ENCODE data around the gene HPSE2.

The HPSE2 gene

GRCh38 chr10:98613446-98613845, 622.2 kb downstream of the HPSE2 start:
- DNase-seq (ENCODE audit: low spot score): no peak

GRCh38 chr10:98611436-98611835, 624.2 kb downstream of the HPSE2 start:
- DNase-seq (ENCODE audit: low spot score): no peak

GRCh38 chr10:98610836-98611235, 624.8 kb downstream of the HPSE2 start:
- DNase-seq (ENCODE audit: low spot score): no peak

GRCh38 chr10:98610301-98610700, 625.4 kb downstream of the HPSE2 start:
- DNase-seq (ENCODE audit: low spot score): no peak

GRCh38 chr10:98609265-98609664, 626.4 kb downstream of the HPSE2 start:
- DNase-seq (ENCODE audit: low spot score): no peak

GRCh38 chr10:98608411-98608810, 627.2 kb downstream of the HPSE2 start:
- no peak for DNase-seq (ENCODE audit: low spot score)

- no peak for DNase-seq (ENCODE audit: low spot score)
Observed at GRCh38 chr10:98602224-98602623, 633.4 kb downstream of the HPSE2 start.

GRCh38 chr10:98599032-98599610, 636.5 kb downstream of the HPSE2 start:
- DNase-seq (ENCODE audit: low spot score): no peak

GRCh38 chr10:98596404-98596803, 639.2 kb downstream of the HPSE2 start:
- no peak for DNase-seq (ENCODE audit: low spot score)

GRCh38 chr10:98589691-98590090, 646.0 kb downstream of the HPSE2 start:
- no peak for DNase-seq (ENCODE audit: low spot score)

GRCh38 chr10:98589007-98589406, 646.6 kb downstream of the HPSE2 start:
- no peak for DNase-seq (ENCODE audit: low spot score)

- DNase-seq (ENCODE audit: low spot score): no peak
Observed at GRCh38 chr10:98587156-98587837, 648.4 kb downstream of the HPSE2 start.

- DNase-seq (ENCODE audit: low spot score): no peak
Observed at GRCh38 chr10:98586096-98586495, 649.6 kb downstream of the HPSE2 start.

- DNase-seq (ENCODE audit: low spot score): no peak
Observed at GRCh38 chr10:98582363-98582762, 653.3 kb downstream of the HPSE2 start.

- DNase-seq (ENCODE audit: low spot score): no peak
Observed at GRCh38 chr10:98577578-98577977, 658.1 kb downstream of the HPSE2 start.

GRCh38 chr10:98577168-98577567, 658.5 kb downstream of the HPSE2 start:
- no peak for DNase-seq (ENCODE audit: low spot score)

- DNase-seq (ENCODE audit: low spot score): no peak
Observed at GRCh38 chr10:98576096-98576495, 659.6 kb downstream of the HPSE2 start.

GRCh38 chr10:98572594-98572993, 663.1 kb downstream of the HPSE2 start:
- no peak for DNase-seq (ENCODE audit: low spot score)

GRCh38 chr10:98570834-98571233, 664.8 kb downstream of the HPSE2 start:
- DNase-seq (ENCODE audit: low spot score): no peak

- DNase-seq (ENCODE audit: low spot score): no peak
Observed at GRCh38 chr10:98569853-98570252, 665.8 kb downstream of the HPSE2 start.

GRCh38 chr10:98568551-98568950, 667.1 kb downstream of the HPSE2 start:
- DNase-seq (ENCODE audit: low spot score): no peak

GRCh38 chr10:98567391-98568133, 668.1 kb downstream of the HPSE2 start:
- DNase-seq (ENCODE audit: low spot score): no peak

- no peak for DNase-seq (ENCODE audit: low spot score)
Observed at GRCh38 chr10:98563811-98564210, 671.8 kb downstream of the HPSE2 start.
